Stimulated activated CD4-positive, alpha-beta T cell treated with anti-CD3 and anti-CD28 coated beads, Interleukin-1b, Interleukin-23, amount 100 ng/mL, for 24 hours (primary cell): ENCODE data around the gene ARRDC3.
"Not testable (repeated sequence)": the region's sequence is repeated elsewhere in the genome, so short reads cannot be mapped to it uniquely, and the experiment has no call there.

Source experiments
- DNase-seq, 4 experiments: peaks; one replicate each; pipeline ENCODE4 v3.0.0-alpha.2; 2020; ENCODE audit warnings: low read depth in 4 of 4, low spot score in 1 of 4

The ARRDC3 gene

GRCh38 chr5:91361055-91361701 lies 21.9 kb downstream of the ARRDC3 start:
- DNase-seq = no peak

- DNase-seq = no peak
Measured at GRCh38 chr5:91359962-91360609, 23.0 kb downstream of the ARRDC3 start.

DNA sequence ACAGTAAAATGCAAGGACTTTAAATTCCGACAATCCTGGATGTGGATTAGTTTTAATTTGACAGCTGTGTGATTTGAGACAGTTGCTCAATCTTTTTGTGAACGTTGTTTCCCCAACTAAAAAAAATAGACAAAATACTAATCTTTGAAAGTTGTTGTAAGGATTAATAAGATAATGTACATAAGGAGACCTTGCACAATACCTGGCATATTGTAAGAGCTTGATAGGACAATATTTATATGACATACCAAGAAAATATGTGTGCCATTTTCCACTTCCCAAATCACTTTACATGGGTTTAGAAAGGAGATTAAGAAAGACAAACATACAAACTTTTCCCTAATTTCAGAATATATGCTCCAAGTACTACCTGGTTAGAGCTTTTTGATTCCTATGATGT lies 25.3 kb downstream of the ARRDC3 start:
- DNase-seq = no peak

- DNase-seq = no peak
Measured at GRCh38 chr5:91357012-91357634, 26.0 kb downstream of the ARRDC3 start.

DNA sequence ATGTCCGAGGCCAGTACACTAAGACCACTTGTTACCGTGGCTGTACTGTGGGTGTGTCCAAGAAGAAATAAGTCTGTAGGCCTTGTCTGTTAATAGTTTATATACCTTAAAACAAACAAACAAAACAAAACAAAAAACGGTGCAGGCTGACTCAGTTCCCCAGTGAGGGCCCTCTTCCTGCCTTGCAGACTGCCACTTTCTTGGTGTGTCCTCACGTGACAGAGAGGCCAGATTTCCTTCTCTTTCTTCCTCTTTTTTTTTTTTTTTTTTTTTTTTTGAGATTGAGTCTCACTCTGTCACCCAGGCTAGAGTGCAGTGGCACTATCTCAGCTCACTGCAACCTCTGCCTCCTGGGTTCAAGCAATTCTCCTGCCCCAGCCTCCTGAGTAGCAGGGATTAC lies 28.2 kb downstream of the ARRDC3 start:
- not testable (repeated sequence) for DNase-seq

DNA sequence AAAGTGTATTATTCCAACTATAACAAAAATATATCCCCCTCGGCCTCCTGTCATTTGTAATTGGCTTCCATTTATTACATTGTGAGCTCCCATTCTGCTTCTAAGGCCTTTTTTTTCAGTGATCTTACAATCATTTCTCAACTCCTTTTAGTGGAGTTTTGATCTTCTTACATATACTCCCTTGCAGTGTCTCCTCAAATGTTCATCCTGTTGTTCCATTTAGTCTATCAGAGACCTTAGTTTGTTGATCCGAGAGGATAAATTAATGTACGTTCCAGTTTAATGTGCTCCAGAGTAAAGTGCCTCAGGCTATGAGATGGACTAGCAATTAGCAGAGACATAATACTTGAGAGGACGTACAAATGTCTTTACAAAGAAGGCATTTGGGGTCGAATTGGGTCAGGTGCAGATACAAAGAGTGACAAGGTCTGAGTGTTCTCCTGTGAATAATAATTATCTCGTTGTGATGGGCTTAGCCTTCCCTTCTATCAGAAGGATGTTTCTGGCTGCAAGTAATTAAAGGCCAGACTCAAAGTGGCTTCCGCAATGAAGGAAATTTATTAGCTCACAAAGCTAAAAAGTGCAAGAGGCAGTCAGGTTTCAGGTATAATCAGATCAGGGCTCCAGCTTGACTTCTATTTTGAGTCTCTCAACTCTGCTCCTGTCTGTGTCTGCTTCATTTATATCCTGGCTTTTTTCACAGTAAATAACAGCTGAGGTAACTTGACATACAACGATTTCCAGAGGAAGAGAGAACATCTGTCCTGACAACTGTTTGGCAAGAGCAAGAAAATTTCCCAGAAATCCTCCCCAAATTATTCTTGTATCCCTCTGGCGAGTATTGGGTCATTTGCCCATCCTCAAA lies 30.1 kb downstream of the ARRDC3 start:
- DNase-seq = no peak

DNA sequence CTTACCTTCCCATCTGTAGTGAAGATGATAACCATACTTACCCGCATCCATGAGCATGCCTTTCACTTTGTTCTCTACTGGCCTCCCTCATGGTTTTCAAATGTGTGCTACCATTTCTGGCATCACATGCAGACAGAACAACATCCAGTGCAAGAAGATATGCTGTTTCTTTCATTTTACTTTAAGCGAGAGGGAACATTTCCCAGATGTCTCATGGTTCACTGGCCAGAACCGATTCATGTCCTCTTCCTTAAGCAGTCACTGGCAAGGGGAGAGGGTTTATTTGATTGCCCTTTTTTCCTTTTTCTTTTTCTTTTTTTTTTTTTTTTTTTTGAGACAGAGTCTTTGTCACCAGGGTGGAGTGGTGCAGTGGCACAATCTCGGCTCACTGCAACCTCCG lies 37.7 kb downstream of the ARRDC3 start:
- DNase-seq = no peak

GRCh38 chr5:91344661-91345200 lies 38.4 kb downstream of the ARRDC3 start:
- not testable (repeated sequence) for DNase-seq

DNA sequence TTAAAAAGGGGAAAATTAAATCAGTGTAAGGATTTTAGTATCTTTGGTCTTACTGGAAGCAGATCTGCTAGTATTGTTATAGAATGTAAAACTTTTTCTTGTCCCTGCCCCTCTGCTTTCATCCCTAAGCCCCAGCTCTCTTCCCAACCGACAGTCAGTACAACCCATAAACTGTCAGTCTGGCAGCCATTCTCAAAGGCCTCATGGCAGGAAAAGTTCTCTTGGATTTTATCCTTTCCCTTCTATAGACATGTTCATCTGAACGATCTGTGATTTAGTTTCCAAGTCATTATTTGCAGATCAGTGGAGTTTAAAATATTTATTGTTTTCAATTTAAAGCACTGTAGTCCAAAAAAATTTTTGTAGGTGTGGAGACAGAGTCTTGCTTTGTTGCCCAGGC lies 39.2 kb downstream of the ARRDC3 start:
- DNase-seq = no peak

DNA sequence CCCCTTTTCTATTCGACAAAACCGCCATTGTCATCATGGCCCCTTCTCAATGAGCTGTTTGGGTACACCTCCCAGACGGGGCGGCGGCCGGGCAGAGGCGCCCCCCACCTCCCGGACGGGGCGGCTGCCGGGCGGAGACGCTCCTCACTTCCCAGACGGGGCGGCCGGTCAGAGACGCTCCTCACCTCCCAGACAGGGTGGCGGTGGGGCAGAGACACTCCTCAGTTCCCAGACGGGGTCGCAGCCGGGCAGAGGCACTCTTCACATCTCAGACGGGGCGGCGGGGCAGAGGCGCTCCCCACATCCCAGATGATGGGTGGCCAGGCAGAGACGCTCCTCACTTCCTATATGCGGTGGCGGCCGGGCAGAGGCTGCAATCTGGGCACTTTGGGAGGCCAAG lies 40.2 kb downstream of the ARRDC3 start:
- DNase-seq = not testable (repeated sequence)

DNA sequence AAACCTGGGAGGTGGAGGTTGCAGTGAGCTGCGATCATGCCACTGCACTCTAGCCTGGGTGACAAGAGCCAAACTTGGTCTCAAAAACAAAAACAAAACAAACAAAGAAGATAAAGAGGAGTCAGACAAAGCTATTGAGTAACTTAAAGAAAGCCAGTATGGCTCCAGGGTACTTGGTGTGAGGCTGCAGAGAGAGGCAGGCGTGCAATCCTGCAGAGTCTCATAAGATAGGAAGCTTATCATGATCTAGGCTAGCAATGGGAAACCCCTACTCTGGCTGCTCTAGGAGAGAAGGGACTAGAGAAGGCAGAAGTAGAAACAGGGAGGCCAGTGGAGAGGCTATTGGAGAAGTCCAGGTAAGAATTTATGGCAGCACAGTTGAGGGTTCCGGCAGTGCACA lies 42.0 kb downstream of the ARRDC3 start:
- no peak for DNase-seq

DNA sequence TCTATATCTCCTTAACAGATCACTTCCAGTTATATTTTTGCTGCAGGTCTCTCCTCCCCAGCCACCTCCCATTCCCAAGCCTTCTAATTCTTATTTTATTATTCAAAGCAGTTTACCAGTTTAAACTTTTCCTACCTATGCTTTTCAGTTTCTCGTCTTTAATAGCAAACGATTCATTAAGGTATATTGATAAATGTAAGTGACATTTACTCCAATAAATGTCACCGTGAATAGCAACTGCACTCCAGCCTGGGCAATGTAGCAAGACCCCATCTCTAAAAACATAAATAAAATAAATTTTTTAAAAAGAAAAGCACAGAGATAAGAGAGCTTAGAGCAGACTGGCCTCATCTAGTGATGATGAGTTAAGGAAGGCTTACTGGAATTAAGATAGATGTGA lies 42.6 kb downstream of the ARRDC3 start:
- no peak for DNase-seq

DNA sequence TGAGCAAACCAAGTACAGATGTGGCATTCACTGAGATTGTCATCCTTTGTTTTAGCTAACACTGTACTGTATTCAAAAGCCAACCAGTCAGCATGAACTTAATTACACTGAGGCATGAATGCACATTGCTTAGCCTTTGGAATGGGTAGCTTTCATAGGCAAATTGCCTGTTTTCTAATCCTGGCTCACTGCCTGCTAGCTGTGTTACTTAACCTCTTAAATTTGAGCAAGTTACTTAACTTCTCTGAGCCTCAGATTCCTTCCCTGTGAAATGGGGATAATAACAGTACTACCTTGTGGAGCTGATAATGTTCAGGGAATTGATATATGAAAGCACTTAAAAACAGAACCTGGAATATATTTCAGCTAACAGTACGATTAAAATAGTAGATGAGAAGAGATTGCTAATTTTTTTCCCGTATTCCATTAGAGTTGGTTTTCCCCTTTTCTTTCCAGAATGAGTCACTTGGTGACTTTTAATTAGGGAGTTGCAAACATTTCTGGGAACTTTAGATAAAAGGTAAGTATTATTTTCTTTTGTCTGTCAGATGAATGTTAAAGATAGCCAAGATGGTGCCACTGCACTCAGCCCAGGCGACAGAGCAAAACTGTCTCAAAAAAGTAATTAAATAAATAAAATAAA lies 43.9 kb downstream of the ARRDC3 start:
- DNase-seq = no peak

DNA sequence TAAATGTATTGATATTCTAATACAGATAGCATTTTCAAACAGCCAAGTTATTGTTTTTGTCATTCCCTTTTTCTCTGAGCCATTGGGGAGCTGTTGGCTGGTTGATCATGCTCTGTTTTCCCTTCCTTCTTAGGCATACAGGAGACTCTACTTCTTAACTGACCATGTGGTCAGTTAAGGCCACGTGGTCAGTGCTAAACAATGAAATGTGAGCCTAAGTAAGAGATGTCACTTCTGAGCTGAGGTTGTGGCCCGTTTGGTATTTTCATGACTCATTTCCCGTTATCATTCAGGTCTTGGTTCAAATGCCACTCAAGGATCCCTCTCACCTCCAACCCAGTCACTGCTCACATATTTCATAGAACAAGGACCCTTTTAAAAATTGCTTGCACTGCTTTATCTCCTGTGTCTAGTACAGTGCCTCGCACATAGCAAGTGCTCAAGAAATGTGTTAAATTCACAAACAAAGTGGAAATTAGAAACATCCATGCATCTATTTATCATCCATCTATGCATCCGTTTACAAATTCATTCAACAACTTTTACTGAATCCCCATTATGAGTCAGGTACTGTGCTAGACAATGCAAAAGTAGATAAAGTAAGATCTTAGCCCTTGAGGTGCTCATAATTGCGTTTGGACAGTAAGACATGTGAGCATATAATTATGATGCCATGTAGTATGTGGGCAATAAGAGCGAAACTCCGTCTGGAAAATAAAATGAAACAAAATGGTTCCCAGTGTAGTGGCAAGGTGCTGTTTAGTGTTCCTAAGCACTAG lies 50.7 kb downstream of the ARRDC3 start:
- no peak for DNase-seq

DNA sequence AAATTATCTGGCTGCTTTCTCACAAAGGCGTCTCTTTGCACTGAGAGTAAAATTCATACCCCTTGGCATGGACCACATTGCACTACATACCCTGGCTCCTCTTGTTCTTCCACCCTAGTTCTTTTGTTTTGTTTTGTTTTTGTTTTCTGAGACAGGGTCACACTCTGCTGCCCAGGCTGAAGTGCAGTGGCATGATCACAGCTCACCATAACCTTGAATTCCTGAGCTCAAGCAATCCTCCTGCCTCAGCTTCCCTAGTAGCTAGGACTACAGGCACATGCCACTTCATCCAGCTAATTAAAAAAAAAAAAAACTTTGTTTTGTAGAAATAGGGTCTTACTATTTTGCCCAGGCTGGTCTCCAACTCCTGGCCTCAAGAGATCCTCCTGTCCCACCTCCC lies 51.4 kb downstream of the ARRDC3 start:
- no peak for DNase-seq

DNA sequence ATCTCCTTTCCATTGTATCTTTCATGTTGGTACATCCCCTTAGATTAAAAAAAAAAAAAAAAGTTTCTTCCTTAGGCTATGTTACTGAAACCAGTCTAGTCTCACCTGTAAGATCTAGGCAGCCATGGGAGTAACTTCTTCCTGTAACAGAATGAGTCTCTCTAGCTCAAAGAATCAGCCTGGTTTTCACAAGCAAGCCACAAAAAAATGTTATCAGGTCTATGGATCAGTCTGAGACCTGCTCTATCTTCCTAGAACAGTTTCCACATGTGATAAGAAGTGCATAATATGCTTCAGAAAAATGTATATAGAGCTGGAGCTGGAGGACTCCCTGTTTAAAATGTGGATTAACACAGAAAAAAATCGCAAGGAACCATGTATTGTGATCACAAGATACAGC lies 53.8 kb downstream of the ARRDC3 start:
- DNase-seq = no peak

DNA sequence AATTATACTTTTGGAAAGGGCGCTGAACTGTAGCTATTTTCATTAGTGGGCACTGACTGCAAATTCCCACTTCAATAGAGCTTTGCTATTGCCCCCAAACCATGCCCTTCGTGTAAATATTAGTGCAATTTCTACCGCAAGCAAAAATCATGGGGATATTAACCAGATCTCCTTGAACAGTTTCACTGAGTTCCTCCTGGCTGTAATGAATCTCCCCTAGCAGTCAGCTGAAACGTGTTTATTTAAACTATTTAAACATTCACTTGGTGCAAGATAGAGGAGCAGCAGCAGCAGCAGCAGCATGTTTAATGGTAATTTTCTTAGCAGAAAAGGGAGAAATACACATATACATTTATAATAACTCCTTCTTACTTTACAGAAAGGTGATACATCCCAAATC lies 54.4 kb downstream of the ARRDC3 start:
- no peak for DNase-seq

DNA sequence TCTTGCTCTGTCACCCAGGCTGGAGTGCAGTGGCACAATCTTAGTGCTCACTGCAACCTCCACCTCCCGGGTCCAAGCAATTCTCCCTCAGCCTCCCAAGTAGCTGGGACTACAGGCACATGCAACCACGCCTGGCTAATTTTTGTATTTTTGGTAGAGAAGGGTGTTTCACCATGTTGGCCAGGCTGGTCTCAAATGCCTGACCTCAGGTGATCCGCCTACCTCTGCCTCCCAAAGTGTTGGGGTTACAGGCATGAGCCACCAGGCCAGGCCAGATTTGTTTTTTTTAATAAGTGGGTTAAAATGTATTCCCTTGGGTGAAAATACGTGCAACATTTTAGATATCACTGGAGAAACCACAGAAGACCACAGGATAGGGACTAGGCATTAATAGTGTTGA lies 60.1 kb downstream of the ARRDC3 start:
- not testable (repeated sequence) for DNase-seq

DNA sequence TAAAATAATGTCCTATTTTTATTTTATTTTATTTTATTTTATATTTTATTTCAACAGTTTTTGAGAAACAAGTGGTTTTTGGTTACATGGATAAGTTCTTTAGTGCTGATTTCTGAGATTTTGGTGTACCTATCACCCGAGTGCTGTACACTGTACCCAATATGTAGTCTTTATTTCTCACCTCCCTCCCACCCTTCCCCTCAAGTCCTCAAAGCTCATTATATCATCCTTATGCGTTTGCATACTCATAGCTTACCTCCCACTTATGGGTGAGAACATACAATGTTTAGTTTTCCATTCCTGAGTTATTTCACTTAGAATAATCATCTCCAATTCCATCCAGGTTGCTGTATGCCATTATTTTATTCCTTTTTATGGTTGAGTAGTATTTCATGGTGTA lies 63.5 kb downstream of the ARRDC3 start:
- no peak for DNase-seq

GRCh38 chr5:91318724-91319123 lies 64.4 kb downstream of the ARRDC3 start:
- DNase-seq = no peak
